Lower lobe of right lung (tissue), 2 donors: Measurements from ENCODE around the gene KRT6B. TPM values are rescaled to one million over a fixed set of nuclear protein-coding genes. Genes with fewer than 3 reads are reported as not detected.

Source experiments
- ATAC-seq, 2 donors: fragments of 200-7000 bp; cut with Tn5 transposase; one replicate each; pipeline ENCODE4 v1.9.1; 2020 to 2022; ENCODE audit warnings: mild to moderate bottlenecking in 2 of 2, moderate library complexity in 2 of 2
- DNase-seq: peaks from one replicate; pipeline ENCODE4 v3.0.0-alpha.2; 2020
- H3K27ac ChIP-seq: fragments of 200-600 bp; one replicate; pipeline ENCODE4 v1.8.0; 2022
- H3K27me3 ChIP-seq: fragments of 200-600 bp; one replicate; pipeline ENCODE4 v1.8.0; 2022; ENCODE audit warnings: low read depth
- H3K36me3 ChIP-seq: fragments of 200-600 bp; one replicate; pipeline ENCODE4 v1.8.0; 2022; ENCODE audit warnings: mild to moderate bottlenecking
- H3K4me1 ChIP-seq: fragments of 200-600 bp; one replicate; pipeline ENCODE4 v1.8.0; 2022
- H3K4me3 ChIP-seq: fragments of 200-600 bp; one replicate; pipeline ENCODE4 v1.8.0; 2022; ENCODE audit warnings: mild to moderate bottlenecking
- H3K9me3 ChIP-seq: fragments of 200-600 bp; one replicate; pipeline ENCODE4 v1.8.0; 2022
- intact Hi-C: fragments of 100-400 bp; cut with DNase I; formaldehyde crosslinking; loops from one replicate; pipeline ENCODE4 v1.11.0; 2022
- total RNA-seq: library from RNA; stranded (reverse); fragmentation: NEBNext Ultra II Directional; extraction: Animal tissue kit (Norgen Biotek cat#: 25700); gene quantifications from one replicate; pipeline ENCODE4 v1.2.1, GENCODE V29; 2021
- TF ChIP-seq, protein P1 (sequence below): fragments of 200-600 bp; IDR thresholded peaks from one replicate; pipeline ENCODE4 v1.8.0; 2022; ENCODE audit warnings: antibody characterized with exemption, mild to moderate bottlenecking
- donor health status: DM: no; HTN: yes; CAD: no; lungs with severe emphysema.

Gene KRT6B
- total RNA-seq, 1 donor from 2014 or later: not detected

DNA sequence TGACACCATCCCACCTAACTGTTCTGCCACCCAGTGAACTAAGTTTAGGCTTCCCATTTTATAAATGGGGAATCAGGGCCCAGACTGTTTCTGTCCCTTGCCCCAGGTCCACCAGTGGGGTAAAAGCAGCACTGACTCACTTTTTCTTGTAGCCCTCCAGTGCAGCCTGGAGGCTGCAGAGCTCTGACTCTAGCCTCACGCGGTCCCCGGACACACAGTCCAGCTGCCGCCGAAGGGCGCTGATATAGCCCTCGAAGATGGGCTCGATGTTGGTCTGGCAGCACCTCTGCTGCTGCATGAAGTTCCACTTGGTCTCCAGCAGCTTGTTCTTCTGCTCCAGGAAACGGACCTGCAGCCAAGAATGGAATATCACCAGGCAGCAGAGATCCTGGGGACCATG is 48.4 kb downstream of the KRT6B start:
- Histone ChIP-seq H3K36me3 (no peaks in the 10 kb centered on the region), H3K4me1 (no peaks in the 10 kb centered on the region), H3K27ac (no peak overlapping the region), H3K4me3 (no peak overlapping the region), H3K9me3 (no peaks in the 10 kb centered on the region), H3K27me3 (peaks cover 14% of the 10 kb centered on the region)
- intact Hi-C loops: no loop called here
- TF ChIP-seq, protein P1, sequence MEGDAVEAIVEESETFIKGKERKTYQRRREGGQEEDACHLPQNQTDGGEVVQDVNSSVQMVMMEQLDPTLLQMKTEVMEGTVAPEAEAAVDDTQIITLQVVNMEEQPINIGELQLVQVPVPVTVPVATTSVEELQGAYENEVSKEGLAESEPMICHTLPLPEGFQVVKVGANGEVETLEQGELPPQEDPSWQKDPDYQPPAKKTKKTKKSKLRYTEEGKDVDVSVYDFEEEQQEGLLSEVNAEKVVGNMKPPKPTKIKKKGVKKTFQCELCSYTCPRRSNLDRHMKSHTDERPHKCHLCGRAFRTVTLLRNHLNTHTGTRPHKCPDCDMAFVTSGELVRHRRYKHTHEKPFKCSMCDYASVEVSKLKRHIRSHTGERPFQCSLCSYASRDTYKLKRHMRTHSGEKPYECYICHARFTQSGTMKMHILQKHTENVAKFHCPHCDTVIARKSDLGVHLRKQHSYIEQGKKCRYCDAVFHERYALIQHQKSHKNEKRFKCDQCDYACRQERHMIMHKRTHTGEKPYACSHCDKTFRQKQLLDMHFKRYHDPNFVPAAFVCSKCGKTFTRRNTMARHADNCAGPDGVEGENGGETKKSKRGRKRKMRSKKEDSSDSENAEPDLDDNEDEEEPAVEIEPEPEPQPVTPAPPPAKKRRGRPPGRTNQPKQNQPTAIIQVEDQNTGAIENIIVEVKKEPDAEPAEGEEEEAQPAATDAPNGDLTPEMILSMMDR: no peak
- DNase-seq (no peak), ATAC-seq (no peak)

DNA sequence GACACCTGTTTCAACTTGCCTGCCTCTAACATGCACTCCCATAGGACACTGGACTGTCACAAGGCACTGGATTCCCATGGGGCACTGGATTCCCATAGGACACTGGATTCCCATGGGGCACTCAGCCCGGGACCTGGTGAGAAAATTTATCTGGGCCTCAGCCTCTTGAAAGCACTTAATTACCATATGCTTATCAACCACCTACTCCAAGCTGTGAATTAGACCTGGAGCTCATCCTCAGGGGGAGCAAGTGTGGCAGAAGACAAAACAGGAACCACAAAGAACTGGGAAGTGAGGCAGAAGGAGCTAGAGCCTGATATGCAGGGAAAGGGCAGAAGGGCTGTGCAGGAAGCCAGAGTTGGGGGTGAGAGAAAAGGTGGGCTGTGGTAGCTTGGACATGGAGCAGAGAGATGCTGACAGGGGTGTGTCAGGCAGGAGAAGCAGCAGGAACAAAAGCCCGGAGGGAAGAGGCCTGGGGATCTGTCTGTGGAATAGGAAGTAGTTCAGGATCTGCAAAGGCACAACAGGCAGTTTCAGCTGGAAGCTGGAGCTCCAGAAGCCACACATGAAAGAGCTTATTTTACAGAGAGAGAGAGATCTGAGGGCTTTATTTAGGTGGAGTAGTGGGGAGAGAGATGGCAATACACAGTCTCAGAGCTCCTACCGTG is 48.9 kb downstream of the KRT6B start:
- no peak for DNase-seq
- intact Hi-C loops: no loop called here
- H3K4me3 ChIP-seq: no peak overlapping the region

DNA sequence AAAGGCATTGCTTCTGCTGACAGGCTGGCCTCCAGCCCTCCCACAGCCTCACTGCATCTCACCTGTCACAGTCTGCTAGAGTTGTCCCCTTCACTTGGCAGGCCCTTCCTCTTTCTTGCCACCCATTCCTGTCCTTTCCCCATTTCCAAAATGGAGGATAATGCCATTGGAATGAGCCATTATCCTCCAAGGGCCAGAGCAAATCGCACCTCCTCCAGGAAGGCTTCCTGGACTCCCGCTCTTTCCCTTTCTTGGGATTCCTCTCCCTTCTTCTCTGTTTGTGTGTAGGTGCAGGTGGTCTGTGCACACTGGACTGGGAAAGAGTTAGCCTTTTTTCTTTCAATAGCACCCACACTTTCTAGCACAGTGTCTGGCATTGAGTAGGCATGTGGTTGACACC is 49.6 kb downstream of the KRT6B start:
- Histone ChIP-seq H3K4me1 (no peaks in the 10 kb centered on the region), H3K27ac (no peak overlapping the region), H3K9me3 (no peaks in the 10 kb centered on the region), H3K36me3 (no peaks in the 10 kb centered on the region), H3K27me3 (peaks cover 7% of the 10 kb centered on the region), H3K4me3 (no peak overlapping the region)
- TF ChIP-seq, protein P1: no peak
- ATAC-seq (no peak), DNase-seq (no peak)
- intact Hi-C loops: no loop called here

More for the DNA sequence above, 48.9 kb downstream of the KRT6B start:
- no peak for ATAC-seq
- peaks cover 11% of the 10 kb centered on the region for H3K27me3 ChIP-seq
- H3K9me3 ChIP-seq: no peaks in the 10 kb centered on the region
- no peaks in the 10 kb centered on the region for H3K36me3 ChIP-seq
- TF ChIP-seq, protein P1: no peak
- no peak overlapping the region for H3K27ac ChIP-seq
- H3K4me1 ChIP-seq: no peaks in the 10 kb centered on the region

DNA sequence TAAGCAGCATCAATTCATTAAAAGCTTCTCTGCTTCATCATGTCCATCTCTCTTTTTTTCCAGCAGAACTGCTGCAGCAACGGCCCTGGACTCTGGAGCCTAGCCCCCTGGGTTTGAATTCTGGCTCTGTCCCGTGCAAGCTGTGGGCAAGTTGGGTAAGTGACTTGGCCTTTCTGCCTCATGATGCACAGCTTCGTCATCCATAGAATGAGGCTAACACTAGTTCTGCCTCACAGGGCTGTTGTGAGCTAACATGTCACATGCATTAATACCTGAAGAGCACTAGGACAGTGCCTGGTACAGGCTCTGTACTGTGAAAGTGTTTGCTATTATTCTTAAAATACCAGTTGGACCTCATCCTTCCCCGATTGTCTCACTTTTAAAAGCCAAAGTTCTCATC is 50.0 kb downstream of the KRT6B start:
- H3K27ac ChIP-seq: no peak overlapping the region
- no peaks in the 10 kb centered on the region for H3K9me3 ChIP-seq
- no peaks in the 10 kb centered on the region for H3K36me3 ChIP-seq
- TF ChIP-seq, protein P1: no peak
- H3K4me3 ChIP-seq: no peak overlapping the region
- H3K27me3 ChIP-seq: peaks cover 7% of the 10 kb centered on the region
- intact Hi-C loops: no loop called here
- DNase-seq (no peak), ATAC-seq (no peak)
- no peaks in the 10 kb centered on the region for H3K4me1 ChIP-seq

DNA sequence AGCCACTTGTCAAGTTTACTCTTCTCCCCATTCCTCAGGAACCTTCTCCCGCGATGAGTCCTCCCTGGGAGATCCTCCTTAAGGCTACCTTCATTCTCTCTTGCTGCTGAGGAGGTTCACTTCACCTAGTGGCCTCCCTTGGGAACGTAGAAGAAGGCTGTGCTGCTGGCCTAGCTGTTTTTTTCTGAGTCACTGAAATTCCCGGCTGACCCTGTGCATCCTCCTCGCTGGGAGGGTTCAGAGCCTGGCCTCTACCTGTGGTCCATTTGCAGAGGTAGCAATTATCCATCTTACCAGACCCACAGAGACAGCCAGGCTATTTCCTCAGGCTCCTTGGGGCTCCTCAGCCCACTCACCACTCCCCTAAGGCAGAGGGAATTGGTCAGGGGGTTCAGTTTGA is 50.4 kb downstream of the KRT6B start:
- intact Hi-C loops: no loop called here
- ATAC-seq (no peak), DNase-seq (no peak)
- Histone ChIP-seq H3K27me3 (peaks cover 7% of the 10 kb centered on the region), H3K27ac (no peak overlapping the region), H3K4me1 (no peaks in the 10 kb centered on the region), H3K36me3 (no peaks in the 10 kb centered on the region), H3K9me3 (no peaks in the 10 kb centered on the region), H3K4me3 (no peak overlapping the region)
- TF ChIP-seq, protein P1: no peak
